AG04450 (cell line): ENCODE data around the gene CARD8. TPM values are rescaled to one million over a fixed set of nuclear protein-coding genes. Genes with fewer than 3 reads are reported as not detected.

ENCODE experiments used
- CTCF ChIA-PET: fragments of 300-600, 350-600 bp; formaldehyde crosslinking; extraction: SDS; loops from one replicate; lab custom pipeline; 2022; ENCODE audit warnings: antibody characterized with exemption, inconsistent platforms; lab: Charles Lee
- POLR2A ChIA-PET: fragments of 350-600 bp; formaldehyde crosslinking; extraction: SDS; loops from one replicate; lab custom pipeline; 2021; ENCODE audit warnings: antibody characterized with exemption, inconsistent platforms; lab: Yijun Ruan, JAX
- DNase-seq: peaks from one replicate; pipeline ENCODE4 v3.0.0-alpha.2; 2011; ENCODE audit warnings: low read depth, low spot score
- H3K27ac ChIP-seq: one replicate; pipeline ENCODE4 v1.5.1; 2012; ENCODE audit warnings: low read depth, low read length, control low read depth
- H3K27me3 ChIP-seq: one replicate; pipeline ENCODE4 v1.6.0; 2012; ENCODE audit warnings: low read length; ENCODE audit not compliant: control insufficient read depth, insufficient read depth
- H3K4me3 ChIP-seq: 2 replicates; pipeline ENCODE4 v1.5.1; 2011; ENCODE audit warnings: mild to moderate bottlenecking, low read depth, low read length, control low read depth
- H3K9me3 ChIP-seq: 2 replicates; pipeline ENCODE4 v1.5.1; 2012; ENCODE audit warnings: low read length; ENCODE audit not compliant: control insufficient read depth, insufficient read depth
- polyA plus RNA-seq: library from polyadenylated mRNA; depleted of rRNA; stranded (reverse); fragments of >200 nt; gene quantifications from 2 replicates; pipeline ENCODE4 v1.2.3, GENCODE V29; 2011; rRNA removed
- TF ChIP-seq, protein P1 (sequence below): IDR thresholded peaks from 2 replicates; pipeline ENCODE4 v1.5.1; 2011; ENCODE audit warnings: low read depth, low read length, control low read depth, inconsistent platforms

Gene CARD8
- polyA plus RNA-seq, 1 experiment = 22.4 TPM

DNA sequence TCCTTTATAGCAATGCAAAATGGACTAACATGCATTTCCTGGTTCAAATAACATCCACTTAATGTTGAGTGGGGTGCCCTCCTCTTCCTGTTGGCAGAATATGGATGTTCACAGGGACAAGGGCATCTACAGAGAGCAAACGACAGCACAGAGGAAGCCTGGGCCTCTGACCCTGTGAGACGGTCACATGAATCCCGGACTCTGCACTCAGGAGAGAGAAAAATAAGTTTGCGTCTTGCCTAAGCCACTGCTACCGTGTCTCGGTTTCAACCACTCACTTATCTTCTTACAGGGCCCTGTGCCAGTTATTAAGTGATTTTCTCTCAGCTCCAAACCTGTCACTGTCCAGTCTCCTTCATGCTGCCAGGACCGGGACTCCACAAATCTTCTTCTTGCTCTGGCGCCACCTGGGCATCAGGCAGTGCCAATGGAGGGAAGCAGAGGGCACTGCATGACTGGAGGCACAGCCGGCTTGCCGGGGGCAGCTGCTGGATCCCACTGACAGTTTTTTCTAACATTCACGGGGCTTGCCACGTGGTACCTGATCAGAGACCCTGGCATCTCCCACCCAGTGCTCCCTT, 97.4 kb downstream of the CARD8 start:
- H3K27ac ChIP-seq = no peak overlapping the region
- ChIA-PET POLR2A (interaction anchor here (0.6 kb wide), 1 partner anchor 33 kb away, joined by 3 read pairs; no protein-coding TSS in a partner anchor), CTCF (interaction anchor here (0.7 kb wide), 1 partner anchor 20 kb away, joined by 3 read pairs; no protein-coding TSS in a partner anchor)
- no peaks in the 10 kb centered on the region for H3K9me3 ChIP-seq
- no peaks in the 10 kb centered on the region for H3K27me3 ChIP-seq
- no peak overlapping the region for H3K4me3 ChIP-seq
- TF ChIP-seq, protein P1, sequence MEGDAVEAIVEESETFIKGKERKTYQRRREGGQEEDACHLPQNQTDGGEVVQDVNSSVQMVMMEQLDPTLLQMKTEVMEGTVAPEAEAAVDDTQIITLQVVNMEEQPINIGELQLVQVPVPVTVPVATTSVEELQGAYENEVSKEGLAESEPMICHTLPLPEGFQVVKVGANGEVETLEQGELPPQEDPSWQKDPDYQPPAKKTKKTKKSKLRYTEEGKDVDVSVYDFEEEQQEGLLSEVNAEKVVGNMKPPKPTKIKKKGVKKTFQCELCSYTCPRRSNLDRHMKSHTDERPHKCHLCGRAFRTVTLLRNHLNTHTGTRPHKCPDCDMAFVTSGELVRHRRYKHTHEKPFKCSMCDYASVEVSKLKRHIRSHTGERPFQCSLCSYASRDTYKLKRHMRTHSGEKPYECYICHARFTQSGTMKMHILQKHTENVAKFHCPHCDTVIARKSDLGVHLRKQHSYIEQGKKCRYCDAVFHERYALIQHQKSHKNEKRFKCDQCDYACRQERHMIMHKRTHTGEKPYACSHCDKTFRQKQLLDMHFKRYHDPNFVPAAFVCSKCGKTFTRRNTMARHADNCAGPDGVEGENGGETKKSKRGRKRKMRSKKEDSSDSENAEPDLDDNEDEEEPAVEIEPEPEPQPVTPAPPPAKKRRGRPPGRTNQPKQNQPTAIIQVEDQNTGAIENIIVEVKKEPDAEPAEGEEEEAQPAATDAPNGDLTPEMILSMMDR = no peak
- DNase-seq = no peak

Other genes starting within 250 kb of the CARD8 start
- gene CABP5, start 211.8 kb downstream of the CARD8 start, polyA plus RNA-seq = not detected in 2 replicates
- gene PLA2G4C, start 145.1 kb downstream of the CARD8 start, polyA plus RNA-seq = 8.0 and 10.4 TPM in 2 replicates
- 7.6 and 8.2 TPM in 2 replicates for gene LIG1, start 85.6 kb downstream of the CARD8 start, polyA plus RNA-seq
- gene ZSWIM9, start 85.2 kb downstream of the CARD8 start, polyA plus RNA-seq = 0.66 and 0.83 TPM in 2 replicates
- gene ZNF114, start 14.2 kb upstream of the CARD8 start, polyA plus RNA-seq = 0.53 and 0.63 TPM in 2 replicates
- 227 and 341 TPM in 2 replicates for gene EMP3, start 69.6 kb upstream of the CARD8 start, polyA plus RNA-seq
- 4.7 and 5.1 TPM in 2 replicates for gene TMEM143, start 108.0 kb upstream of the CARD8 start, polyA plus RNA-seq
- gene SYNGR4, start 108.5 kb upstream of the CARD8 start, polyA plus RNA-seq = not detected in 2 replicates
- 168 and 187 TPM in 2 replicates for gene KDELR1, start 135.6 kb upstream of the CARD8 start, polyA plus RNA-seq
- 0.07 and 0.10 TPM in 2 replicates for gene GRIN2D, start 137.8 kb upstream of the CARD8 start, polyA plus RNA-seq
- gene GRWD1, start 190.1 kb upstream of the CARD8 start, polyA plus RNA-seq = 15.2 and 16.0 TPM in 2 replicates
- gene KCNJ14, start 199.7 kb upstream of the CARD8 start, polyA plus RNA-seq = 0.20 and 0.25 TPM in 2 replicates
- gene CYTH2, start 213.5 kb upstream of the CARD8 start, polyA plus RNA-seq = 29.3 and 35.6 TPM in 2 replicates